Endodermal cell (in vitro differentiated cells): ENCODE data around the gene ANP32A. TPM values are rescaled to one million over a fixed set of nuclear protein-coding genes. Genes with fewer than 3 reads are reported as not detected.
A peak's percentile ranks its signal among the peaks of the same experiment; 100 is the strongest.

Experiments
- DNase-seq: peaks from one replicate; pipeline ENCODE4 v3.0.0-alpha.2; 2017
- H3K27ac ChIP-seq: 2 replicates; pipeline ENCODE4 v1.5.1; 2013; ENCODE audit warnings: mild to moderate bottlenecking, low read depth, low read length, moderate library complexity
- H3K27me3 ChIP-seq: 2 replicates; pipeline ENCODE4 v1.6.1; 2013; ENCODE audit warnings: mild to moderate bottlenecking, low read length, moderate library complexity; ENCODE audit not compliant: insufficient read depth, control insufficient read depth, poor library complexity, severe bottlenecking
- H3K36me3 ChIP-seq: 2 replicates; pipeline ENCODE4 v1.7.0; 2013; ENCODE audit warnings: mild to moderate bottlenecking, low read length, moderate library complexity; ENCODE audit not compliant: control insufficient read depth, insufficient read depth
- H3K4me1 ChIP-seq: one replicate; pipeline ENCODE4 v1.7.0; 2013; ENCODE audit warnings: low read length; ENCODE audit not compliant: control insufficient read depth, insufficient read depth
- H3K4me3 ChIP-seq: 2 replicates; pipeline ENCODE4 v1.5.1; 2013; ENCODE audit warnings: mild to moderate bottlenecking, low read length, moderate library complexity
- H3K9ac ChIP-seq: 2 replicates; pipeline ENCODE4 v1.6.1; 2013; ENCODE audit warnings: mild to moderate bottlenecking, low read length, moderate library complexity; ENCODE audit not compliant: poor library complexity, severe bottlenecking; ENCODE audit errors: extremely low read depth
- H3K9me3 ChIP-seq: 2 replicates; pipeline ENCODE4 v1.6.1; 2013; ENCODE audit warnings: mild to moderate bottlenecking, low read length, moderate library complexity; ENCODE audit not compliant: control insufficient read depth
- H3K27ac Mint-ChIP-seq: 2 replicates; pipeline ENCODE4 v1.8.0; 2020; ENCODE audit warnings: mixed read lengths
- H3K27me3 Mint-ChIP-seq: 2 replicates; pipeline ENCODE4 v1.8.0; 2021; ENCODE audit warnings: mild to moderate bottlenecking, mixed read lengths; ENCODE audit not compliant: insufficient read depth
- H3K36me3 Mint-ChIP-seq: 2 replicates; pipeline ENCODE4 v1.8.0; 2020; ENCODE audit warnings: low read depth, mixed read lengths
- H3K4me1 Mint-ChIP-seq: 2 replicates; pipeline ENCODE4 v1.8.0; 2020; ENCODE audit warnings: mixed read lengths
- H3K4me3 Mint-ChIP-seq: 2 replicates; pipeline ENCODE4 v1.8.0; 2020; ENCODE audit warnings: mild to moderate bottlenecking, moderate library complexity, mixed read lengths
- H3K9me3 Mint-ChIP-seq: 2 replicates; pipeline ENCODE4 v1.8.0; 2020; ENCODE audit warnings: mild to moderate bottlenecking, mixed read lengths
- CTCF ChIP-seq: fragments of 200-600 bp; sonication (generic); conservative IDR thresholded peaks from 2 replicates; pipeline ENCODE4 v1.5.0; 2021; ENCODE audit warnings: antibody characterized with exemption, mild to moderate bottlenecking
- WGBS, 2 experiments: methylation state at CpG; one replicate each; pipeline versions ENCODE4 v1.1.5 to v1.1.7; 2013; ENCODE audit warnings: missing lambda C conversion rate in 2 of 2, mixed read lengths in 1 of 2; ENCODE audit not compliant: insufficient coverage in 1 of 2, insufficient read length in 1 of 2; 5-methylcytosine and 5-hydroxymethylcytosine counted together
- total RNA-seq, 2 donors: library from RNA; stranded (reverse); fragmentation: NEBNext Ultra II Directional in 1 of 2; extraction: Animal tissue kit (Norgen Biotek cat#: 25700) in 1 of 2; gene quantifications; 2 replicates in 1 of 2; 3 replicates in 1 of 2; pipeline ENCODE4 v1.2.1, GENCODE V29; 2021

The ANP32A gene
- total RNA-seq, 2 donors from 2014 or later, result 346 to 385 TPM

- Histone ChIP-seq H3K27ac (no peak overlapping the region), H3K36me3 (peaks cover 49% of the 10 kb centered on the region), H3K4me1 (peaks cover 29% of the 10 kb centered on the region), H3K9ac (no peak overlapping the region), H3K4me3 (no peak overlapping the region), H3K9me3 (no peaks in the 10 kb centered on the region), H3K27me3 (no peaks in the 10 kb centered on the region)
- peak overlapping the region; percentile 26 for H3K27ac Mint-ChIP-seq
- H3K36me3 Mint-ChIP-seq, result peaks cover 12% of the 10 kb centered on the region
- H3K4me3 Mint-ChIP-seq, result no peak overlapping the region
- no peaks in the 10 kb centered on the region for H3K9me3 Mint-ChIP-seq
- no peak for DNase-seq
- H3K4me1 Mint-ChIP-seq, result peaks cover 55% of the 10 kb centered on the region
- no peak for TF ChIP-seq CTCF
- H3K27me3 Mint-ChIP-seq, result no peaks in the 10 kb centered on the region
- 90 to 92% methylated on average over 2 to 9 of the region's 9 CpGs for WGBS, 2 experiments
These were observed 22.2 kb downstream of the ANP32A start for GRCh38 chr15:68798346-68799094.

DNA sequence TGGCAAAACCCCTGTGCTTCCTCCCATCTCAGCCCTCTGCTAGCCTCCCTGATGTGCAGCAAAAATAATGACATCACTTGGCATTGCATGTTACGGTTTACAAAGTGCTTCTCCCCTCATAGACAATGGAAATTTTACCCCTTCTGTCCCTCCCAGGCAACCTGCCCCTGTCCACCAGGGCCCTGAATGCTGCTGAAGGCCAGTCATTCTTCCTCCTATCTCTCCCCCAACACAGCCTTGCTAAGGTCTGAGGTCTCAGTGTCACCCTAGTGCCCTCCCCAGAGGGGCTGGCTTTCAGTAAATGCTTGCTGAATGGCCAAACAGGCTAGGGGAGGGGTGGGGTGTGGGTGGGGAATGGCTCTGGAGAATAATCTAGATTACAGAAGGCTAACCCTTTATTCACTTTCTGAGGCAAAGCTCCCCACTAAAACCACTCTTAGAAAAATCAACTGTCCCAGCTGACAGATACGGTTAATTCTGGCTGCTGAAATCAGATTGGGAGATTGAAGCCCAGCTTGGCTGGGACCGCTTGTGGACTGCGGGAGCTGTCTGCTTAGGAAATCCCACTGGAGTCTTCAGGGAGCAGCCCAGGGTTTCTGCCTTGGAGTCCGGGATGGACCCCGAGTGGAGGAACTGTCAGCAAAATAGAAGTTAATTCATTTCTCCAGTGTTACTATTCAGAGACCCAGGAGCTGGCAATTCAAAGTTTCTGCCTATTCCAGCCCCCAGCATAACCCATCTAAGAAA, 22.9 kb downstream of the ANP32A start:
- peak overlapping the region; percentile 32 for H3K27ac Mint-ChIP-seq
- Histone ChIP-seq H3K4me1 (peaks cover 32% of the 10 kb centered on the region), H3K4me3 (no peak overlapping the region), H3K9ac (no peak overlapping the region), H3K36me3 (peaks cover 53% of the 10 kb centered on the region), H3K27me3 (no peaks in the 10 kb centered on the region), H3K9me3 (no peaks in the 10 kb centered on the region), H3K27ac (no peak overlapping the region)
- no peak for TF ChIP-seq CTCF
- no peaks in the 10 kb centered on the region for H3K9me3 Mint-ChIP-seq
- DNase-seq, result no peak
- 91% methylated on average over 6 of the region's 6 CpGs for WGBS, 2 experiments
- H3K4me3 Mint-ChIP-seq, result no peak overlapping the region
- no peaks in the 10 kb centered on the region for H3K27me3 Mint-ChIP-seq
- peaks cover 17% of the 10 kb centered on the region for H3K36me3 Mint-ChIP-seq
- peaks cover 62% of the 10 kb centered on the region for H3K4me1 Mint-ChIP-seq

GRCh38 chr15:68797191-68797590, 23.5 kb downstream of the ANP32A start:
- peaks cover 19% of the 10 kb centered on the region for H3K36me3 Mint-ChIP-seq

More at GRCh38 chr15:68797191-68797590, 23.5 kb downstream of the ANP32A start:
- WGBS, 2 experiments, result 89 to 100% methylated on average over 2 to 3 of the region's 3 CpGs
- peaks cover 68% of the 10 kb centered on the region for H3K4me1 Mint-ChIP-seq
- Histone ChIP-seq H3K9ac (no peak overlapping the region), H3K27me3 (no peaks in the 10 kb centered on the region), H3K4me1 (peaks cover 34% of the 10 kb centered on the region), H3K36me3 (peaks cover 53% of the 10 kb centered on the region), H3K27ac (no peak overlapping the region), H3K9me3 (no peaks in the 10 kb centered on the region), H3K4me3 (no peak overlapping the region)
- H3K27ac Mint-ChIP-seq, result peak overlapping the region; percentile 32
- no peaks in the 10 kb centered on the region for H3K27me3 Mint-ChIP-seq
- H3K4me3 Mint-ChIP-seq, result no peak overlapping the region
- no peaks in the 10 kb centered on the region for H3K9me3 Mint-ChIP-seq
- TF ChIP-seq CTCF, result no peak
- DNase-seq, result no peak
